GM12878 (cell line): ENCODE data around the gene RPRD1B. TPM values are rescaled to one million over a fixed set of nuclear protein-coding genes. Genes with fewer than 3 reads are reported as not detected.
"Not testable (repeated sequence)": the region's sequence is repeated elsewhere in the genome, so short reads cannot be mapped to it uniquely, and the experiment has no call there.

Source experiments
- ATAC-seq: fragments of 200-7000 bp; cut with Tn5 transposase; 3 replicates; pipeline ENCODE4 v1.9.1; 2020; ENCODE audit warnings: mild to moderate bottlenecking, moderate library complexity
- BruUV-seq: library from RNA; stranded (reverse); fragments of 400-500 nt; replicated peaks from 2 replicates; lab custom pipeline; 2021; lab: Mats Ljungman, UMichigan
- CTCF ChIA-PET: fragments of 300-600 bp; sonication (Branson Sonifier 250); formaldehyde crosslinking; extraction: SDS; loops from one replicate; lab custom pipeline; 2021; ENCODE audit warnings: inconsistent platforms; lab: Yijun Ruan, JAX
- POLR2A ChIA-PET: fragments of 350-600 bp; formaldehyde crosslinking; extraction: SDS; loops from one replicate; lab custom pipeline; 2021; ENCODE audit warnings: inconsistent platforms; lab: Charles Lee
- RAD21 ChIA-PET: fragments of 300-600 bp; sonication (Branson Sonifier 250); formaldehyde crosslinking; loops from one replicate; lab custom pipeline; 2023; ENCODE audit warnings: antibody characterized with exemption; ENCODE audit not compliant: unreplicated experiment; lab: Charles Lee
- SMC1A ChIA-PET: fragments of 300-600 bp; sonication (Branson Sonifier 250); formaldehyde crosslinking; loops from one replicate; lab custom pipeline; 2023; ENCODE audit not compliant: unreplicated experiment, uncharacterized antibody; lab: Charles Lee
- DNase-seq: peaks from one replicate; pipeline ENCODE4 v3.0.0-alpha.2; 2011; ENCODE audit warnings: low read depth, low spot score
- FAIRE-seq: peaks from 3 replicates; lab custom pipeline; 2011; peaks lifted over from hg19 to GRCh38; lab: Jason Lieb, UNC
- H2AFZ ChIP-seq: 2 replicates; pipeline ENCODE4 v1.6.0; 2011; ENCODE audit warnings: low read depth, low read length, control low read depth; ENCODE audit not compliant: control insufficient read depth
- H3K27ac ChIP-seq: 2 replicates; pipeline ENCODE4 v1.5.1; 2011; ENCODE audit warnings: control low read depth; ENCODE audit not compliant: control insufficient read depth, insufficient read depth
- H3K27me3 ChIP-seq, 2 experiments: replicated peaks in 1 of 2; 2 replicates each; pipeline versions ENCODE4 v1.6.0 to v1.6.1; 2011; ENCODE audit warnings: low read length in 1 of 2; ENCODE audit not compliant: control insufficient read depth in 2 of 2, insufficient read depth in 2 of 2
- H3K36me3 ChIP-seq, 2 experiments: 2 replicates each; pipeline ENCODE4 v1.5.1; 2011; ENCODE audit warnings: low read length in 1 of 2; ENCODE audit not compliant: control insufficient read depth in 2 of 2, insufficient read depth in 2 of 2
- H3K4me1 ChIP-seq: 2 replicates; pipeline ENCODE4 v1.6.1; 2011; ENCODE audit warnings: mild to moderate bottlenecking, low read length, moderate library complexity, mixed read lengths; ENCODE audit not compliant: control insufficient read depth, insufficient read depth
- H3K4me2 ChIP-seq: 2 replicates; pipeline ENCODE4 v1.6.0; 2011; ENCODE audit warnings: control low read depth; ENCODE audit not compliant: control insufficient read depth, insufficient read depth
- H3K4me3 ChIP-seq: fragments of 200-600 bp; sonication (generic); 2 replicates; pipeline ENCODE4 v1.5.1; 2016
- H3K79me2 ChIP-seq: 2 replicates; pipeline ENCODE4 v1.6.0; 2011; ENCODE audit warnings: low read length; ENCODE audit not compliant: control insufficient read depth, insufficient read depth
- H3K9ac ChIP-seq: 2 replicates; pipeline ENCODE4 v1.8.0; 2011; ENCODE audit warnings: low read length, control low read depth, mixed read lengths; ENCODE audit not compliant: control insufficient read depth, insufficient read depth
- H3K9me3 ChIP-seq: replicated peaks from 3 replicates; pipeline ENCODE4 v1.5.1; 2011; ENCODE audit warnings: mild to moderate bottlenecking, low read length; ENCODE audit not compliant: control insufficient read depth, insufficient read depth
- H4K20me1 ChIP-seq: 2 replicates; pipeline ENCODE4 v1.6.0; 2011; ENCODE audit not compliant: control insufficient read depth, insufficient read depth
- ATF7 ChIP-seq: fragments of 450-650 bp; IDR thresholded peaks from 2 replicates; pipeline ENCODE4 v1.6.1; 2016; ENCODE audit warnings: low read depth, mild to moderate bottlenecking
- BACH1 ChIP-seq: fragments of 450-650 bp; IDR thresholded peaks from 2 replicates; pipeline ENCODE4 v1.6.1; 2017; ENCODE audit warnings: mild to moderate bottlenecking, borderline replicate concordance
- BHLHE40 ChIP-seq, 2 experiments: fragments of 450-650 bp in 1 of 2; IDR thresholded peaks; 2 replicates each; pipeline ENCODE4 v1.6.1; 2011 to 2017; ENCODE audit warnings: low read depth in 2 of 2, borderline replicate concordance in 1 of 2, improper control_type of control experiment in 1 of 2, low read length in 1 of 2, mild to moderate bottlenecking in 1 of 2
- CBX3 ChIP-seq: fragments of 200-600 bp; sonication (generic); IDR thresholded peaks from 2 replicates; pipeline ENCODE4 v1.6.1; 2016; ENCODE audit warnings: low read depth, borderline replicate concordance
- HCFC1 ChIP-seq: fragments of 150-350 bp; IDR thresholded peaks from 2 replicates; pipeline ENCODE4 v1.6.1; 2014; ENCODE audit warnings: low read length
- IRF3 ChIP-seq: fragments of 450-650 bp; IDR thresholded peaks from 2 replicates; pipeline ENCODE4 v1.6.1; 2014; ENCODE audit warnings: mild to moderate bottlenecking
- KDM1A ChIP-seq: fragments of 200-600 bp; sonication (generic); IDR thresholded peaks from 2 replicates; pipeline ENCODE4 v1.6.1; 2016; ENCODE audit warnings: borderline replicate concordance
- POLR2A ChIP-seq: IDR thresholded peaks from 2 replicates; pipeline ENCODE4 v1.6.1; 2011; ENCODE audit warnings: low read depth, mild to moderate bottlenecking, low read length
- SIX5 ChIP-seq: IDR thresholded peaks from 2 replicates; pipeline ENCODE4 v1.6.1; 2011; ENCODE audit warnings: mild to moderate bottlenecking, low read depth, low read length, moderate library complexity; ENCODE audit not compliant: severe bottlenecking
- WGBS: methylation state at CpG from one replicate; pipeline ENCODE4 v1.1.6; 2016; ENCODE audit warnings: low lambda C conversion rate; ENCODE audit not compliant: insufficient replicate concordance, insufficient coverage; ENCODE audit errors: missing lambda C conversion rate; 5-methylcytosine and 5-hydroxymethylcytosine counted together
- in situ Hi-C: fragments of 300-500 bp; cut with MboI; formaldehyde crosslinking; loops from 9 replicates; pipeline ENCODE4 v1.14.3; 2018; ENCODE audit warnings: mixed read lengths
- intact Hi-C: fragments of 100-400 bp; cut with micrococcal nuclease; formaldehyde crosslinking; loops from one replicate; pipeline ENCODE4 v1.14.2; 2022; ENCODE audit not compliant: unreplicated experiment
- polyA plus RNA-seq, 11 experiments: library from polyadenylated mRNA; depleted of rRNA in 4 of 11; unstranded in 6 of 11; stranded (reverse) in 5 of 11; fragments of >200 nt; fragmentation: Nextera tagmentation in 4 of 11; fragmentation: Illumina TruSeq in 1 of 11; extraction: Ambion mirVana in 4 of 11; extraction: Trizol in 1 of 11; gene quantifications; 1 replicate in 1 of 11; 2 replicates in 10 of 11; pipeline versions ENCODE4 v1.2.1 to v1.2.3, GENCODE V29; 2011 to 2016; ENCODE audit warnings: inconsistent platforms in 2 of 11, missing spikeins in 2 of 11, low read depth in 1 of 11
- total RNA-seq, 4 experiments: library from RNA; depleted of rRNA in 3 of 4; stranded (reverse); fragments of >200 nt in 3 of 4; fragmentation: Illumina TruSeq in 1 of 4; extraction: Trizol in 1 of 4; gene quantifications; 2 replicates each; pipeline versions ENCODE4 v1.2.1 to v1.2.3, GENCODE V29; 2013 to 2021

The RPRD1B gene
- total and polyA plus RNA-seq, 10 of the 15 experiments (the other 5 are each of a cell fraction or from before 2014, with no cell fraction given) = 5.2 to 40.2 (median 30.0) TPM

- TF ChIP-seq BHLHE40 (IDR thresholded peaks at IDR 0.05; ENCODE audit: borderline replicate concordance in 1 of 2, low read depth in 2 of 2, low read length in 1 of 2) (no peak), SIX5 (no peak), IRF3 (no peak), POLR2A (no peak), BACH1 (no peak), ATF7 (no peak)
- TF ChIP-seq, all 136 proteins: peak for 0
Measured at GRCh38 chr20:38007526-38007925, 26.0 kb upstream of the RPRD1B start (continued).

GRCh38 chr20:38008233-38008944, 25.2 kb upstream of the RPRD1B start:
- H3K9me3 ChIP-seq = no peaks in the 10 kb centered on the region
- no peaks in the 10 kb centered on the region for H3K27me3 ChIP-seq
- no peak for ATAC-seq
- DNase-seq = no peak
- H3K4me2 ChIP-seq = no peak overlapping the region
- ChIA-PET SMC1A (interaction anchor here (0.7 to 1.0 kb wide), 2 partner anchors 10 to 37 kb away, joined by 3 read pairs; no protein-coding TSS in a partner anchor), CTCF (interaction anchor here (0.7 to 1.2 kb wide), 2 partner anchors 19 to 21 kb away, joined by 3 read pairs; no protein-coding TSS in a partner anchor), POLR2A (no interaction called here), RAD21 (no interaction called here)
- in situ Hi-C loops (no loop called here), intact Hi-C loops (no loop called here)
- peaks cover 5% of the 10 kb centered on the region for H4K20me1 ChIP-seq
- no peak overlapping the region for H2AFZ ChIP-seq
- BruUV-seq = no TSS peak
- no peak for TF ChIP-seq CBX3
- TF ChIP-seq KDM1A = no peak
- TF ChIP-seq HCFC1 = no peak
- no peaks in the 10 kb centered on the region for H3K4me1 ChIP-seq
- H3K79me2 ChIP-seq = no peaks in the 10 kb centered on the region; the same call in none of the 2 replicates
- H3K4me3 ChIP-seq = no peak overlapping the region
- FAIRE-seq = no peak
- H3K9ac ChIP-seq = no peak overlapping the region
- WGBS = 86% methylated on average over 5 of the region's 5 CpGs
- H3K36me3 ChIP-seq = peaks cover 4 to 16% of the 10 kb centered on the region in 2 experiments; a peak in 3 of 4 replicates
- no peak overlapping the region for H3K27ac ChIP-seq

DNA sequence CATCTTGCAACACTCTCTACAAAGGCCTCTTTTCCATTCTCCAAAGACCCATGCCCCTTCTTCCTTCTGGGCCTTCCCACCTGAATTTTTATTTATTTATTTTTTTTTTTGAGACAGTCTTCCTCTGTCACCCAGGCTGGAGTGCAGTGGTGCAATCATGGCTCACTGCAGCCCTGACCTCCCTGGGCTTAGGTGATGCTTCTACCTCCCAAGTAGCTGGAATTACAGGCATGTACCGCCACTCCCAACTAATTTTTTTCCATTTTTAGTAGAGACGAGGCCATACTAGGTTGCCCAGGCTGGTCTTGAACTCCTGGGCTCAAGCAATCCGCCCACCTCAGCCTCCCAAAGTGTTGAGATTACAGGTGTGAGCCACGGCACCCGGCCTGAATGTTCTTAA, 24.1 kb upstream of the RPRD1B start:
- in situ Hi-C loops, H3K9me3 ChIP-seq, H4K20me1 ChIP-seq, SMC1A ChIA-PET, DNase-seq, FAIRE-seq, H3K4me3 ChIP-seq, H2AFZ ChIP-seq, BruUV-seq, H3K9ac ChIP-seq, H3K4me1 ChIP-seq, H3K4me2 ChIP-seq, RAD21 ChIA-PET, H3K27ac ChIP-seq, H3K27me3 ChIP-seq, H3K79me2 ChIP-seq, intact Hi-C loops, CTCF ChIA-PET, ATAC-seq: not testable (repeated sequence)
- WGBS = 98% methylated on average over 4 of the region's 5 CpGs
- POLR2A ChIA-PET = interaction anchor here (0.9 kb wide), 1 partner anchor 21 kb away, joined by 3 read pairs; no protein-coding TSS in a partner anchor
- H3K36me3 ChIP-seq = peaks cover 4 to 18% of the 10 kb centered on the region in 2 experiments; a peak in 3 of 4 replicates
